Mucosa of gallbladder (tissue), 1 donor: ENCODE results near the gene CCR5. TPM values are rescaled to one million over a fixed set of nuclear protein-coding genes. Genes with fewer than 3 reads are reported as not detected.
"Not testable (repeated sequence)": the region's sequence is repeated elsewhere in the genome, so short reads cannot be mapped to it uniquely, and the experiment has no call there.

ENCODE experiments used
- DNase-seq: peaks from one replicate; pipeline ENCODE4 v3.0.0-alpha.2; 2020; ENCODE audit warnings: low spot score
- total RNA-seq: library from RNA; stranded (reverse); gene quantifications from one replicate; pipeline ENCODE4 v1.2.1, GENCODE V29; 2021
- donor health status: DM: no; HTN: no; CAD: no.

Gene CCR5
- total RNA-seq: 3.9 TPM

DNA sequence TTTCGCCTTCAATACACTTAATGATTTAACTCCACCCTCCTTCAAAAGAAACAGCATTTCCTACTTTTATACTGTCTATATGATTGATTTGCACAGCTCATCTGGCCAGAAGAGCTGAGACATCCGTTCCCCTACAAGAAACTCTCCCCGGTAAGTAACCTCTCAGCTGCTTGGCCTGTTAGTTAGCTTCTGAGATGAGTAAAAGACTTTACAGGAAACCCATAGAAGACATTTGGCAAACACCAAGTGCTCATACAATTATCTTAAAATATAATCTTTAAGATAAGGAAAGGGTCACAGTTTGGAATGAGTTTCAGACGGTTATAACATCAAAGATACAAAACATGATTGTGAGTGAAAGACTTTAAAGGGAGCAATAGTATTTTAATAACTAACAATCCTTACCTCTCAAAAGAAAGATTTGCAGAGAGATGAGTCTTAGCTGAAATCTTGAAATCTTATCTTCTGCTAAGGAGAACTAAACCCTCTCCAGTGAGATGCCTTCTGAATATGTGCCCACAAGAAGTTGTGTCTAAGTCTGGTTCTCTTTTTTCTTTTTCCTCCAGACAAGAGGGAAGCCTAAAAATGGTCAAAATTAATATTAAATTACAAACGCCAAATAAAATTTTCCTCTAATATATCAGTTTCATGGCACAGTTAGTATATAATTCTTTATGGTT, at the start of gene CCR5:
Gene CCR5 (plus strand): TSS at position 108 of the 680 bp plus-strand sequence. CDS start 1,957 bp downstream, outside the sequence.
- DNase-seq: no peak

GRCh38 chr3:46321461-46322104, 49.2 kb upstream of the CCR5 start:
- no peak for DNase-seq

DNA sequence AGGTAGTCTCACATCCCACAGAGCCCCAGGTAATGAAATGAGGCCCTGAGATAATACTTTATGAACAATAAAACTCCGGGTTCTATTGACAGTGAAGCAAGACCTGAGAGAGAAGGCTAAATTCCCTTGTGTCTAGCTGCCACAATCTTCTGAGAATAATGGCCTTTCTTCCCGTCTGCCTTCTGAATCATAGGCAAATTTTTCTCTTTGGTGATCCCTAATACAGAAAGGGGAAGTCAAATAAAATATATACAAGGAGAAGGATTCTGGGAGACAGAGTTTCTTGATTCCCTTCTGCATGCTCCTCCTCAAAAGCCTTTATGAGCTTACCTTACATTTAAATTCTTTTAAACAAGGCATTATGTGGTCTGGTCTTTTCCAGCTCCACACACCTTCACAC, 46.7 kb upstream of the CCR5 start:
- no peak for DNase-seq

DNA sequence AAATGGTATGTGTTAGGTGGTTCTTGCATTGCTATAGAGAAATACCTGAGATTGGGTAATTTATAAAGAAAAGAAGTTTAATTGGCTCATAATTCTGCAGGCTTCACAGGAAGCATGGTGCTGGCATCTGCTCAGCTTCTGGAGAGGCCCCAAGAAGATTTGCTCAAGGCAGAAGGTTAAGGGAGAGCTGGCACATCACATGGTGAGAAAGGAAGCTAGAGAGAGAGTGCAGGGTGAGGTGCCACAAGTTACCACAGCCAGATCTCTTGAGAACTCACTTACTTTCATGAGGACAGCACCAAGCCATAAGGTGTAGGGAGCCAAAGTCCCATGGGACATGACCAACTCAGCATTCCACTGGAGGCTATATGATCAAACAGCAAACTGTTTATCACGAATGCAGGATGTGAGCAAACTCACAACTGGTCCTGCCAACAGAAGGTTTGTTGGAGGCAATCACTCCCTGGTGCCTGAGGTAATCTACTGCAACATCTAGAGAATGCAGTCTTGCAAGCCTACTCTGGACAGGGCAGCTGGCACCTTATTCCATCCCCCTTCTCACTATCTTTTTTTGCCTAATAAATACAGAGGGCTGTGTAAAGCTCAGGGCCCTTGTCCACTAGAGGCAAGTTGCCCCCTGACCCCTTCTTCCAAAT, 45.0 kb upstream of the CCR5 start:
- no peak for DNase-seq

- DNase-seq: not testable (repeated sequence)
Measured at GRCh38 chr3:46330676-46331075, 40.1 kb upstream of the CCR5 start.

DNA sequence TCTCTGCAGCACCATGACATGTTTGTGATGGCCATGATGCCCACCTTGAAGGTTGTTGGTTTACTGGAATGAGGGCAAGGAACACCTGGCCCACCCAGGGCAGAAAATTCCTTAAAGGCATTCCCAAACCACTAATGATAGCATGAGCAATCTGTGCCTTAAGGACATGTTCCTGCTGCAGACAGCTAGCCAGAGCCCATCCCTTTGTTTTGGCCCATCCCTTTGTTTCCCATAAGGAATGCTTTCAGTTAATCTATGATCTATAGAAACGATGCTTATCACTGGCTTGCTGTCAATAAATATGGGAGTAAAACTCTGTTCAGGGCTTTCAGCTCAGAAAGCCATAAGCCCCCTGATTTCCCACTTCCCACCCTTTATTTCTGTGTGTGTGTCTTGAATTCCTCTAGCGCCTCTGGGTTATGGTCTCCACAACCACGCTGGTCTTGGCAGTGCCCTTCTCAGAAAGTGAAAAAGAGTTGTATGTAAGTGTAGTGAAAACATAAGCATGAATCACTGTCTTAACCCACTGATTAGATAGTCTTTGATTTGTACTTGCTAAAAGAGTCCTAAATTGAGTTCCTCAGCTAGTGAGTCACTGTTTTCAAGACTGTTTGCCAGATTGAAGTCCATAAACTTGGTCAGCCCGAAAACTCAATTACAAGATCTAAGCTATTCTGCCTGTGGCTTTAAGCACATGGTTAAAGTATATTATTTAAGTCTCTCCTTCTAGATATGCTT, 35.8 kb upstream of the CCR5 start:
- no peak for DNase-seq

DNA sequence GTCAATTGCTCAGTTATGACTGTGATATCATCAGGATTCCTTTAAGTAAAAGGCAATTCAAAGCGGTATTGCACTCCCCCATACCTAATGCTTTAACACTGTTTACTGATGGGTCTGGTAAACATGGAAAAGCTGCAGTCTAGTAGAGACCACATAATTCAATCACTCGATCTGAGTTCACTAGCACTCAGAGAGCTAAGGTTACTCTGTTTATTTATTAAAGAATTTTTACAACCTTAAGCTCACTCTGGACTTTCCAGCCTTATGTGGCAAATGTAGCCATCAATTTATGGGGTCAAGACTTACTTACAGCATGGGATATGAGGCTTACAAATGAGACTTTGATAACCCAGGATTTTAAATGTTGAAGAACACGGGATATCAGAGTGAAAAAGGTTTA, 35.2 kb upstream of the CCR5 start:
- no peak for DNase-seq

- no peak for DNase-seq
Measured at GRCh38 chr3:46337911-46338310, 32.8 kb upstream of the CCR5 start.

GRCh38 chr3:46338840-46339239, 31.9 kb upstream of the CCR5 start:
- no peak for DNase-seq

- no peak for DNase-seq
Measured at GRCh38 chr3:46344476-46344875, 26.3 kb upstream of the CCR5 start.

GRCh38 chr3:46348823-46349482, 21.8 kb upstream of the CCR5 start:
- DNase-seq: no peak

DNA sequence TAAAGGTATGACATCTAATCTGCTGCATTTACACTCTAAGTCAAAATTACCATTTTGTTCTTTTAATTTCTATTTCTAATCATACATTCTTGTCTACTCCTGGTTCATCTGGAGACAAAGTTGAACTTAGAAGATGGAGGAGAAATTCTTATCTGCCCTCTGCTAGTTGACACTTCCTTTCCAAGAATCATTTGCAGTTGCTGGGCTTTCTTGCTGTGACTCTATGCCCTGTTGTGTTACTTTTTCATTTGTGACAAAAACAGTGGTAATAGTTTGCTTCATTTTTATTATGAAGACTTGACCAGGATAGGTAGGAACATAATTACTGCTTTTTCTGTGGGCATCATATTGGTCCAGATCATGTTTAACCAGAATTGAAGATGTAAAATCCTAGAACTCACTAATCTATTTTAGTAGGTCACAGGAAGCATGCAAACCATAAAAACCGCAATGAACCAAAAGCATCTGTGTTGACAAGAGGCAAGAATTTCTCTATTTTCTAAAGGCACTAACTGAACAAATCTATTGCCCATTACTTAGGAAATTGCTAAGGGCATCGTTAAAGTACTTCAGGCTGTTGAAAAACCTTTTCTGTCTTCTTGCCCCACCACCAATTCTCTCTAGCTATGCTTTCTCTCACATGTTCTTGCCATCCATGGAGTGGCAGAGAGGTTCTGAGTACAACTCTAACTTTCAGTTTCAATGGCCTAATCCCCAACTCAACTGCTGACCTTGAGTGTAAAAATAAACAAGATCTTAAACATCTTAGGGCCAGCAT, 21.1 kb upstream of the CCR5 start:
- no peak for DNase-seq

DNA sequence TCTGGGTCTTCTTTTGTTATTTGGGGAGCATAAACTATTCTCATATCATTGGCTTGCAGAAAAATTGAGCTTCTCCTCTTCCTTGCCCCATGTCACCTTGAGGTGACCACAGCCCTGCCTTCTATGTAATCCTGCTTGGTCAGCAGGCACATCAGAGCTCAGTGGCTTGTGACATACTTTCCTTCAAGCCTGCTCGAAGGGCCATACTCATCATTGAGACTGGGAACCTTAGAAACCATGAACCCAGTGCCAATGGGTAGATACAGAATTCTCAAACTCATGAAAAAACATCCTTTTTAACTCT, 20.5 kb upstream of the CCR5 start:
- no peak for DNase-seq

GRCh38 chr3:46351646-46352045, 19.1 kb upstream of the CCR5 start:
- no peak for DNase-seq

GRCh38 chr3:46353090-46353489, 17.7 kb upstream of the CCR5 start:
- DNase-seq: no peak

GRCh38 chr3:46353647-46354410, 16.9 kb upstream of the CCR5 start, which contains the start of gene CCR2:
Gene CCR2 (plus strand): TSS chr3:46354111. CDS start chr3:46357528, 3,417 bp downstream.
- DNase-seq: no peak

DNA sequence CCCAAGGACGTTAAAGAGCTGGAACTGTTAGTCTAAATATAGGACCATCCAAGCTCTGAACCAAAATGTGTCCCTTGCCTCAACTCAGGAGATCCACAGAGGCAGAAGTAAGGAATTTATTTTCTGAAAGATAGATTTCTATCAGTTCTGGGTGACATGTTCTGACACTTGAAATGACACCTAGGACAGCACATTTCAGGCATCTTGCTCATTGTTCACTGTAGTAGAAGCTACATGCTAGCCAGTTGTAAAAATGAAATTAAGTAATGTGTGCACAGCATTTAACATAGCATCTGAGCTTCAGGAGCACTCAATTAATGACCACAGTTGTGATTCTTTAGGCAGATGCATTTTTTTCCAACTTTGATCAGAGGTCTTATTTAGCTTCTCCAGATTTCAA, 16.3 kb upstream of the CCR5 start:
- DNase-seq: no peak

GRCh38 chr3:46354984-46355383, 15.8 kb upstream of the CCR5 start:
- no peak for DNase-seq

DNA sequence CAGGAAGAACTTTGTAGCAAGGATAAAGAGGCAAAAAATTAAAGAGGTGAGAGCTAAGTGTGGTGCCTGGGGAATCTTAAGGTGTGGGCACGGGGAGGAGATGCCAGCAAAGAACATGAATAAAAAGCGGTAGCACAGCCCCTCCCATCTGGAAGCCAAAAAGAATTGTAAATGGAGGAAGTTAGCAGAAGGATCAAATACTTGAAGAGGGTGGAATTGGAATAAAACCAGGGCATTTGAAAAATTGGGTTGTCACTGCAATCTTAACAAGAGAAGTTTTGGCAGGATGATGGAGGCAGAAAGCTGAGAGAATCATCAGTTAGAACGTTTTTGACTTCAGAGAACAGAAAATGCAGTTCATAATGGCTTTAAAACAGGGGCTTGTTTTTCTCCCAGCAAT, 14.5 kb upstream of the CCR5 start:
- DNase-seq: no peak

DNA sequence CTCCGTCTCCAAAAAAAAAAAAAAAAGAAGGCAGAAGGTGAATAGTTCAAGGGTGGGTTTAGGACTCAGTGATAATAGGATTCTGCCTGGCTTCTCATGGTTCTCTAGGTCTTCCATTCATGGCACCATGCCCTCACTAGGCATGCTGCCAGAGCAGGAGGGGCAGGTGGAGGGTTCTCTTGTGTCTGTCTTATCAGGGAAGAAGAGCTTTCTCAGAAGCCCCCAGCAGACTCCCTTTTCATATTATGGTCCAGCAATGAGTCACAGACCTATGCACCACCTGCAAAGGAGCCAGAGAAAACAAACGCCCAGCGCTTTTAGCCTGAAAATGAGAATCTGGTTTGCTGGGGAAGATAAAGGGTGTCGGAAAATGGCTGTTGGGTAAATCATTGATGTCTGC, 13.8 kb upstream of the CCR5 start:
- no peak for DNase-seq
